ENCODE data around the gene SPRYD4.
"Not testable (repeated sequence)": the region's sequence is repeated elsewhere in the genome, so short reads cannot be mapped to it uniquely, and the experiment has no call there.

The SPRYD4 gene

GRCh38 chr12:56476972-56477432, 8.6 kb downstream of the SPRYD4 start:
- DNase-seq, result no peak

DNA sequence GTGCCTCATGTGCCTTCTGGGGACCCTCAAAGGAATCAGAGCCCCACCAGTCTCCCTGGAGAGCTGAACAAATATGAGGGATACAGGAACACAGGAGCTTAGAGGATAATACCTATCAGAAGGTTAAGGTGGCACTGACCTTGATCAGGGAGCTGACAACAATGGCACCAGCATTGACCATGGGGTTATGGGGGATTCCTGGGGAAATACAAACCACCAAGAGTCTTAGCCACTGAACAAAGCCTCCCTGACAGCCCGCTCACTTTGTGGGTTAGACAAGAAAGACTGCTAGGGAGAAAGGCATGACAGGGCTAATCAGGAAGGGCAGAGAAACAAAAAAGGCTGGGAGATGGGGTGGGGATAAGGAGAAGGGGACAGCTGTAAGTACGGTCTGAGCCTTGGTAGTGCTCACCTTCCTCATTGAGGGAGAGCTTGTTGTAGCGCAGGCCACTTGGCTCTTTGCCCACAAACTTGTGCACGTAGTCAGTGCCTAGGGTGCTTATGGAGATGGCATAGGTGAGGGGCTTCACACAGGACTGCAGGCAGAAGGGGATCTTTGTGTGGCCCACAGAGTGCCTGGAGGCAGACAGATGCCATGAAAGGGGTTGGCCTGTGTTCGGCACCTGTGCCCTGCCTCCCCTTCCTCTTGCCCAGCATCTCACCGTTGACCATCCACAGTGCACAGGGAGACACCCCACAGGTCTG, 9.3 kb downstream of the SPRYD4 start:
- DNase-seq, result no peak

- no peak for DNase-seq
Observed at GRCh38 chr12:56479625-56480024, 11.2 kb downstream of the SPRYD4 start.

DNA sequence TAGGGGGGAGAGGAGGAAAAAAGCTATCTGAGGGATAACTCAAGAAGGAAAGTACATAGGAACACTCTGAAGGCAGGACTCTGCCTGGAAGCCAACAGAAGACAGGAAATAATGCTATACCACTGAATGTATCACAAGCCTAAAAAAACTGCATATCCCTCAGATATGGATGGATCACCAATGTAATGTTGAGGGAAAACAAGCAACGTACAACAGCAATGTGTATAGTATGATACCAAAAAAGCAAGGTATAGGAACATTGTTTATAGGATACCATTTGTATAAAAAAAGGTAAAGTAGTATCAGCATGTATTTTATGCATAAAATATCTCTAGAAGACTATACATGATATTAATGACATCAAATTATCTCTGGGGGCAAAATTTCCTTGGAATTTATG, 16.2 kb downstream of the SPRYD4 start:
- no peak for DNase-seq

GRCh38 chr12:56486694-56487093, 18.3 kb downstream of the SPRYD4 start:
- no peak for DNase-seq

GRCh38 chr12:56487448-56488040, 19.2 kb downstream of the SPRYD4 start:
- no peak for DNase-seq

DNA sequence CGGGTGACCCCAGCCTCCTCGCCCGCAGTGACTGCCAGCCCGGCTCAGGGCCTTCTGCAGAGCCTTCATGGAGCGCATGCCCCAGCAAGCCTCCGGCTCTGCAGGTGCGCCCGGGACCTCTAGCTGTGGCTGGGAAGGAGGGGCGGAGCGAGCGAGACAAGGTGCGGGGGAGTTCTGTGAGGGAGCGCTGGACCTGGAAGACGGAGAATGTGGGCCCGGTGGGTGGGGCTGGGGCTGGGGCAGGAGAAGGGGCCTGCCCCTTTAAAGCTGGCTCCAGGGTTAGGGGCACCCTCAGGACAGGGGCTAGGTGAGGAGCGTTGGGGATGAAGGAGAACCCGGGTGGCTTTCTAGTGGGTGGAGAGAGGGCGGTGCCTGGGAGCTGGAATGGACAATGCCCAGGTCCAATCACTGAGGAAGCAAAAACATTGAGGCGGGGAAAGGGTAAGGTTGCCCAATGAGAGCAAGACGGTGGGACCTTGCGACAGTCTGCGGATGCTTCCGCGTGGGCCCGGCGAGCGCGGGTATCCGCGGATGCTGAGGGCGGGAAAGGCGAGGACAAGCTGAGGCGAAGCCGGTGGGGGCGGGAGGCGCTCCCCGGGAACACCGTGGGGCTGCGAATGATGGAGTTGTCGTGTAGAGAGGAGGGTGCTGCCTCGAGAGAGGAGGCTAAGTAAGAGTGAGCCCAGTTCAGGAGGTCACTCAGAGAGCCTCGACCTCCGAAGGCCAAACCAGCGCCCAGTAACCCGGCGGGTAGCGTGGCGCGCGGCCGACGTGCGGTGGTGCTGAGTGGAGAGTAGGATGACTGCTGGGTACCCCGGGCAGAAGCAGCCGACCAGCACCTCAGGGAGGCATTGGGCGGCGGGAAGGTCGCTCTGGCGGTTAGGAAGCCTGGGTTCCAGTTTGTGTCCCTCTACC, 19.9 kb downstream of the SPRYD4 start, which contains the start of gene GLS2:
Gene GLS2 (minus strand): TSS at position 121 of the 915 bp plus-strand sequence. CDS start 43 bp downstream, at position 78.
- DNase-seq, result peak; percentile 46 to 71

- no peak for DNase-seq
Observed at GRCh38 chr12:56490360-56490759, 22.0 kb downstream of the SPRYD4 start.

- not testable (repeated sequence) for DNase-seq
Observed at GRCh38 chr12:56493409-56494105, 25.2 kb downstream of the SPRYD4 start.

GRCh38 chr12:56494106-56494415, 25.7 kb downstream of the SPRYD4 start:
- not testable (repeated sequence) for DNase-seq

DNA sequence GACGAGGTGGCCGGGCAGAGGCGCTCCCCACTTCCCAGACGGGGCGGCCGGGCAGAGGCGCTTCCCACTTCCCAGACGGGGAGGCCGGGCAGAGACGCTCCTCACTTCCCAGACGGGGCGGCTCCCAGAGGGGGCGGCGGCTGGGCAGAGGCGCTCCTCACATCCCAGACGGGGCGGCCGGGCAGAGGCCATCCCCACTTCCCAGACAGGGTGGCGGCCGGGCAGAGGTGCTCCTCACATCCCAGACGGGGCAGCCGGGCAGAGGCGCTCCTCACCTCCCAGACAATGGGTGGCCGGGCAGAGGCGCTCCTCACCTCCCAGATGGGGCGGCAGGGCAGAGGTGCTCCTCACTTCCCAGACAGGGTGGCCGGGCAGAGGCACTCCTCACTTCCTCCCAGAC, 26.1 kb downstream of the SPRYD4 start:
- not testable (repeated sequence) for DNase-seq

DNA sequence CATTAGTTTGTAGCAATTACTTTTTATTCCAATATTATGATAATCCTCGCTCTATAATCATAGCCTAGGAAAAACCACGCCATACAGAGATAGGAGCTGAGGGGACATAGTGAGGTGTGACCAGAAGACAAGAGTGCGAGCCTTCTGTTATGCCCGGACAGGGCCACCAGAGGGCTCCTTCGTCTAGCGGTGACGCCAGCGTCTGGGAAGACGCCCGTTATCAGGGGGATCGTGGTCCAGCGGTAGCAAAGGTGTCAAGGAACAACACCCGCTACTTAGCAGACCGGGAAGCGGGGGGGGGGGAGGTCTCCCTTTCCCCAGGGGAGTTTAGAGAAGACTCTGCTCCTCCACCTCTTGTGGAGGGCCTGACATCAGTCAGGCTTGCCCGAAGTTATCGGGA, 28.3 kb downstream of the SPRYD4 start:
- DNase-seq, result peak in 1 of 2 donors; percentile 29

- DNase-seq, result not testable (repeated sequence)
Observed at GRCh38 chr12:56498126-56498902, 29.9 kb downstream of the SPRYD4 start.

DNA sequence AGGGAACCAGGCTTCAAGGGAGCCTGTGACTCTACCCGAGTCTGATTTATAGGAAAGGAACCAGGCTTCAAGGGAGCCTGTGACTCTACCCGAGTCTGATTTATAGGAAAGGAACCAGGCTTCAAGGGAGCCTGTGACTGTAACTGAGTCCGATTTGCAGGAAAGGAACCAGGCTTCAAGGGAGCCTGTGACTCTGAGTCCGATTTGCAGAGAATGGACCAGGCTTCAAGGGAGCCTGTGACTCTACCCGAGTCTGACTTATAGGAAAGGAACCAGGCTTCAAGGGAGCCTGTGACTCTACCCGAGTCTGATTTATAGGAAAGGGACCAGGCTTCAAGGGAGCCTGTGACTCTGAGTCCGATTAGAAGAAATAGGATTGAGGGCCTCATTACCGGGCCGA, 31.1 kb downstream of the SPRYD4 start:
- not testable (repeated sequence) for DNase-seq

- not testable (repeated sequence) for DNase-seq
Observed at GRCh38 chr12:56499879-56500278, 31.5 kb downstream of the SPRYD4 start.

DNA sequence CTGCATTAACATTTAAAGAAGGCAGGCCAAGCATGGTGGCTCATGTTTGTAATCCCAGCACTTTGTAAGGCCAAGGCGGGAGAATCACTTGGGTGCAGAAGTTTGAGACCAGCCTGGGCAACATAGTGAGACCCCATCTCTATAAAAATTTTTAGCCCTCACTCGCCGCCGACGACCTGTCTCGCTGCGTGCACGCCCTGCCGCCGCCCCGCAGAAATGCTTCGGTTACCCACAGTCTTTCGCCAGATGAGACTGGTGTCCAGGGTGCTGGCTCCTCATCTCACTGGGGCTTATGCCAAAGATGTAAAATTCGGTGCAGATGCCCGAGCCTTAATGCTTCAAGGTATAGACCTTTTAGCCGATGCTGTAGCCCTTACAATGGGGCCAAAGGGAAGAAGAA, 42.4 kb downstream of the SPRYD4 start:
- DNase-seq, result no peak

DNA sequence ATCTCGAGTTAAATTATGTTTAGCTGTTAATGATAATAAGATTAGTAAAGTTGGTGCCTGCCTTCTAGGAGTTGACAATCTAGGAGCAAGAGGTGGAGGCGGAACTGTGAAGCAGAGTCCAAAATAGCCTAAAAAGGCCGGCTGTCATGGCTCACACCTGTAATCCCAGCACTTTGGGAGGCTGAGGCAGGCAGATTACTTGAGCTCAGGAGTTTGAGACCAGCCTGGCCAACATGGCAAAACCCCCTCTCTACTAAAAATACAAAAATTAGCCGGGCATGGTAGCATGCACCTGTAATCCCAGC, 45.6 kb downstream of the SPRYD4 start:
- not testable (repeated sequence) for DNase-seq

DNA sequence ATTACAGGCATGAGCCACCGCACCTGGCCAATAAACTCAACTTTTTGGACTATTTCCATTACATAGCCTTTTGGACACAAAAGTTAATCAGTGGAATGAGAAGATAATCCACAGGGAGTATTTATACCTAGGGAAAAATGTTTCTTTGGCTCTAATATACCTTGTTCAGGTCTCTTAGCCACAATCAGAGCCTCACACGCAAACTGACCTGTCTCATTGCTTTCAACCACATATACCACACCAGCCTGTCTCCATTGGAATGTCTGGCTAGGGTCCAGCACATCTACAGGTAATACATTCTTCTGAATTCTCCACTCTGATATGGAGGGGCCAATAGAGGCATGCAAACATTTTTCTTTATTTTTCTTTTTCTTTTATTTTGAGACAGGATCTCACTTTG, 49.5 kb downstream of the SPRYD4 start:
- DNase-seq, result no peak

DNA sequence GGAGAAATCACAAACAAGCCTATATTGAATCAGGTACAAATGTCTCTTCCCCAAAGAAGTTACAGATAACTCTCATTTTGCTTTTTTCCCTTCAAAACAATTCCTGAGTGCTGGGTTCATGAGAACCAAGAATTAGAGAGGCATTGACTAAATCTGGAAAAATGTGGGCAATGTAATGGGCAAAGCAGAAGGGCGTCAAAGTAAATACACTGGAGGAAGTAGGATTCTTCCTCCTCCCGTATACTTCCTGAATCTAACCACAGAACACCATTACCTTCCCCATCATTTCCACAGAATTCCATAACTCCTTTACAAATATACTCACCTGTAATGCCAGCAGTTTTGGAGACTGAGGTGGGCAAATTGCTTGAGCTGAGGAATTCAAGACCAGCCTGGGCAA, 50.2 kb downstream of the SPRYD4 start:
- DNase-seq, result peak; percentile 17 to 38

- no peak for DNase-seq
Observed at GRCh38 chr12:56520048-56520447, 51.7 kb downstream of the SPRYD4 start.

- DNase-seq, result peak; percentile 13 to 39
Observed at GRCh38 chr12:56520506-56520905, 52.1 kb downstream of the SPRYD4 start.

- DNase-seq, result peak; percentile 22 to 23
Observed at GRCh38 chr12:56521209-56521589, 52.8 kb downstream of the SPRYD4 start.
